ENCODE measurements around the gene GAS1.

- TF ChIP-seq CTCF (IDR thresholded peaks at IDR 0.05) (no peak), POLR2A (IDR thresholded peaks at IDR 0.05) (no peak), POLR2AphosphoS5 (IDR thresholded peaks at IDR 0.05) (no peak), EP300 (IDR thresholded peaks at IDR 0.05) (no peak)
These were observed 26.0 kb downstream of the GAS1 start for GRCh38 chr9:86921151-86921923.

Data from sigmoid colon (tissue), 4 donors.